CD4-positive, alpha-beta T cell treated with Interferon gamma for 1 hour (primary cell): ENCODE measurements around the gene GNG11.
"Not testable (repeated sequence)": the region's sequence is repeated elsewhere in the genome, so short reads cannot be mapped to it uniquely, and the experiment has no call there.

Experiments
- DNase-seq: peaks from one replicate; pipeline ENCODE4 v3.0.0-alpha.2; 2020

GNG11 gene

GRCh38 chr7:93911661-93912060 is 9.9 kb upstream of the GNG11 start:
- DNase-seq = not testable (repeated sequence)

- DNase-seq = no peak
These were observed 8.3 kb upstream of the GNG11 start for GRCh38 chr7:93913197-93913596.

- DNase-seq = no peak
These were observed 6.9 kb upstream of the GNG11 start for GRCh38 chr7:93914581-93915066.

GRCh38 chr7:93915206-93915842 is 6.2 kb upstream of the GNG11 start:
- DNase-seq = not testable (repeated sequence)

GRCh38 chr7:93915888-93916287 is 5.6 kb upstream of the GNG11 start:
- DNase-seq = not testable (repeated sequence)

- DNase-seq = not testable (repeated sequence)
These were observed 5.2 kb upstream of the GNG11 start for GRCh38 chr7:93916315-93916714.

- DNase-seq = no peak
These were observed 896 bp upstream of the GNG11 start for GRCh38 chr7:93920496-93921182.

- DNase-seq = no peak
These were observed 349 bp upstream of the GNG11 start for GRCh38 chr7:93921186-93921585.

GRCh38 chr7:93923296-93923695 is 1.8 kb downstream of the GNG11 start:
- no peak for DNase-seq

- no peak for DNase-seq
These were observed 2.4 kb downstream of the GNG11 start for GRCh38 chr7:93923942-93924341.

GRCh38 chr7:93926800-93927199 is 5.3 kb downstream of the GNG11 start:
- no peak for DNase-seq

GRCh38 chr7:93927585-93927984 is 6.0 kb downstream of the GNG11 start:
- DNase-seq = no peak

- no peak for DNase-seq
These were observed 10.1 kb downstream of the GNG11 start for GRCh38 chr7:93931655-93932054.

- no peak for DNase-seq
These were observed 11.6 kb downstream of the GNG11 start for GRCh38 chr7:93933156-93933555.

- DNase-seq = no peak
These were observed 13.6 kb downstream of the GNG11 start for GRCh38 chr7:93935102-93935501.

- no peak for DNase-seq
These were observed 16.3 kb downstream of the GNG11 start for GRCh38 chr7:93937818-93938217.

GRCh38 chr7:93938293-93938692 is 16.8 kb downstream of the GNG11 start:
- no peak for DNase-seq

GRCh38 chr7:93941945-93942344 is 20.4 kb downstream of the GNG11 start:
- DNase-seq = no peak

- DNase-seq = no peak
These were observed 22.4 kb downstream of the GNG11 start for GRCh38 chr7:93943816-93944540.

- DNase-seq = no peak
These were observed 23.1 kb downstream of the GNG11 start for GRCh38 chr7:93944673-93945072.

- DNase-seq = no peak
These were observed 23.5 kb downstream of the GNG11 start for GRCh38 chr7:93945083-93945482.

- no peak for DNase-seq
These were observed 24.4 kb downstream of the GNG11 start for GRCh38 chr7:93945756-93946535.

- no peak for DNase-seq
These were observed 26.6 kb downstream of the GNG11 start for GRCh38 chr7:93948106-93948505.
